Left lung (tissue), 10 donors: ENCODE data around the gene C14orf180. TPM values are rescaled to one million over a fixed set of nuclear protein-coding genes. Genes with fewer than 3 reads are reported as not detected.
A peak's percentile ranks its signal among the peaks of the same experiment; 100 is the strongest.

Experiments used
- ATAC-seq: fragments of 200-7000 bp; cut with Tn5 transposase; one replicate; pipeline ENCODE4 v1.9.1; 2020; ENCODE audit warnings: moderate library complexity
- DNase-seq, 4 donors: peaks; one replicate each; pipeline ENCODE4 v3.0.0-alpha.2; 2013 to 2020
- H3K27ac ChIP-seq, 2 donors: fragments of 200-600 bp; sonication (generic) in 1 of 2; one replicate each; pipeline versions ENCODE4 v1.5.0 to v1.8.0; 2020 to 2021
- H3K27me3 ChIP-seq, 2 donors: fragments of 200-600 bp; sonication (generic) in 1 of 2; one replicate each; pipeline versions ENCODE4 v1.5.0 to v1.8.0; 2020 to 2021
- H3K36me3 ChIP-seq, 2 donors: fragments of 200-600 bp; sonication (generic) in 1 of 2; one replicate each; pipeline versions ENCODE4 v1.5.0 to v1.8.0; 2020 to 2021
- H3K4me1 ChIP-seq, 2 donors: fragments of 200-600 bp; one replicate each; pipeline ENCODE4 v1.8.0; 2021
- H3K4me3 ChIP-seq, 2 donors: fragments of 200-600 bp; sonication (generic) in 1 of 2; one replicate each; pipeline versions ENCODE4 v1.5.0 to v1.8.0; 2020 to 2021; ENCODE audit warnings: mild to moderate bottlenecking in 1 of 2
- H3K9me3 ChIP-seq, 2 donors: fragments of 200-600 bp; sonication (generic) in 1 of 2; one replicate each; pipeline versions ENCODE4 v1.5.0 to v1.8.0; 2020 to 2021
- CTCF ChIP-seq, 2 donors: fragments of 200-600 bp; sonication (generic) in 1 of 2; IDR thresholded peaks; one replicate each; pipeline versions ENCODE4 v1.5.0 to v1.8.0; 2021; ENCODE audit warnings: antibody characterized with exemption in 2 of 2
- intact Hi-C, 2 donors: fragments of 100-400 bp; cut with DNase I; formaldehyde crosslinking; loops; one replicate each; pipeline versions ENCODE4 v1.11.2 to v1.14.2; 2022
- polyA plus RNA-seq, 6 donors: library from polyadenylated mRNA; unstranded; fragments of 120-200 nt; gene quantifications; one replicate each; pipeline ENCODE4 v1.2.1, GENCODE V29; 2013; ENCODE audit not compliant: insufficient read length in 6 of 6
- total RNA-seq, 2 donors: library from RNA; stranded (reverse); fragmentation: NEBNext Ultra II Directional; extraction: Animal tissue kit (Norgen Biotek cat#: 25700); gene quantifications; one replicate each; pipeline ENCODE4 v1.2.1, GENCODE V29; 2021
- donor health status: DM: no; HTN: yes; CAD: no.
- donor health status: DM: no; HTN: no; CAD: no.

Gene C14orf180
- total and polyA plus RNA-seq, 8 donors, result not detected

GRCh38 chr14:104556256-104557021, 23.1 kb upstream of the C14orf180 start:
- DNase-seq, result peak in 1 of 4 donors; percentile 72
- H3K9me3 ChIP-seq, result no peaks in the 10 kb centered on the region
- H3K27me3 ChIP-seq, result peaks cover 0 to 55% of the 10 kb centered on the region in 2 donors
- H3K27ac ChIP-seq, result no peak overlapping the region
- H3K36me3 ChIP-seq, result no peaks in the 10 kb centered on the region
- intact Hi-C loops, result no loop called here
- ATAC-seq, result no peak
- no peak for TF ChIP-seq CTCF (IDR thresholded peaks at IDR 0.05)
- no peaks in the 10 kb centered on the region for H3K4me1 ChIP-seq
- no peak overlapping the region for H3K4me3 ChIP-seq

GRCh38 chr14:104557086-104557485, 22.5 kb upstream of the C14orf180 start:
- intact Hi-C loops, result no loop called here
- DNase-seq, result peak in 1 of 4 donors; percentile 55
- no peaks in the 10 kb centered on the region for H3K9me3 ChIP-seq

GRCh38 chr14:104557766-104558165, 21.8 kb upstream of the C14orf180 start:
- H3K4me3 ChIP-seq, result no peak overlapping the region
- H3K4me1 ChIP-seq, result no peaks in the 10 kb centered on the region
- H3K9me3 ChIP-seq, result no peaks in the 10 kb centered on the region
- H3K36me3 ChIP-seq, result no peaks in the 10 kb centered on the region
- H3K27ac ChIP-seq, result no peak overlapping the region
- intact Hi-C loops, result no loop called here
- ATAC-seq, result no peak
- peaks cover 0 to 44% of the 10 kb centered on the region in 2 donors for H3K27me3 ChIP-seq
- peak in 1 of 4 donors; percentile 22 for DNase-seq
- no peak for TF ChIP-seq CTCF (IDR thresholded peaks at IDR 0.05)

More at GRCh38 chr14:104557086-104557485, 22.5 kb upstream of the C14orf180 start:
- no peaks in the 10 kb centered on the region for H3K36me3 ChIP-seq
- peaks cover 0 to 49% of the 10 kb centered on the region in 2 donors for H3K27me3 ChIP-seq
- no peaks in the 10 kb centered on the region for H3K4me1 ChIP-seq
- no peak for TF ChIP-seq CTCF (IDR thresholded peaks at IDR 0.05)
- H3K4me3 ChIP-seq, result no peak overlapping the region
- H3K27ac ChIP-seq, result no peak overlapping the region
- ATAC-seq, result no peak

- peak in 1 of 4 donors; percentile 28 for DNase-seq
- no peaks in the 10 kb centered on the region for H3K4me1 ChIP-seq
- intact Hi-C loops, result no loop called here
- H3K27me3 ChIP-seq, result peaks cover 0 to 41% of the 10 kb centered on the region in 2 donors
- no peak overlapping the region for H3K27ac ChIP-seq
- H3K4me3 ChIP-seq, result no peak overlapping the region
- TF ChIP-seq CTCF (IDR thresholded peaks at IDR 0.05), result no peak
- ATAC-seq, result no peak
- no peaks in the 10 kb centered on the region for H3K36me3 ChIP-seq
- H3K9me3 ChIP-seq, result no peaks in the 10 kb centered on the region
Observed at GRCh38 chr14:104558231-104559027, 21.1 kb upstream of the C14orf180 start.
